ENCODE data around the gene TGM3.

The TGM3 gene

GRCh38 chr20:2340823-2341222 is 45.0 kb downstream of the TGM3 start:
- H3K27me3 ChIP-seq (ENCODE audit: insufficient read depth, low read length, poor library complexity) = no peaks in the 10 kb centered on the region
- no peaks in the 10 kb centered on the region for H3K79me2 ChIP-seq (ENCODE audit: control insufficient read depth, insufficient read depth, low read length)
- no peaks in the 10 kb centered on the region for H3K4me1 ChIP-seq (ENCODE audit: control insufficient read depth, low read depth, low read length)
- no peak overlapping the region for H3K4ac ChIP-seq (ENCODE audit: low read depth, low read length)
- H3K4me2 ChIP-seq (ENCODE audit: low read length) = no peak overlapping the region
- H3K4me3 ChIP-seq (ENCODE audit: low read length) = no peak overlapping the region
- H3K23ac ChIP-seq (ENCODE audit: low read length) = no peak overlapping the region
- H3K18ac ChIP-seq (ENCODE audit: low read length) = no peak overlapping the region
- no peak overlapping the region for H2BK15ac ChIP-seq (replicated peaks; ENCODE audit: low read depth)
- no peak overlapping the region for H2BK5ac ChIP-seq (ENCODE audit: low read length)
- H3K9ac ChIP-seq (ENCODE audit: low read length) = no peak overlapping the region
- no peak overlapping the region for H3K27ac ChIP-seq (ENCODE audit: low read depth, low read length)
- no peaks in the 10 kb centered on the region for H3K36me3 ChIP-seq (ENCODE audit: control insufficient read depth, insufficient read depth, low read length)
- no peak overlapping the region for H2BK120ac ChIP-seq (ENCODE audit: low read depth, low read length)
- no peak overlapping the region for H2AK5ac ChIP-seq (ENCODE audit: low read length)
- H3K56ac ChIP-seq (ENCODE audit: low read length) = no peak overlapping the region
- no peaks in the 10 kb centered on the region for H3K79me1 ChIP-seq (ENCODE audit: low read length)
- no peak overlapping the region for H4K8ac ChIP-seq (ENCODE audit: low read depth, low read length)
- H4K5ac ChIP-seq (ENCODE audit: low read length) = no peak overlapping the region
- no CpG with 5 or more reads among the region's 6 CpGs for WGBS (ENCODE audit: extremely low coverage, insufficient coverage, low lambda C conversion rate)
- DNase-seq = no peak

DNA sequence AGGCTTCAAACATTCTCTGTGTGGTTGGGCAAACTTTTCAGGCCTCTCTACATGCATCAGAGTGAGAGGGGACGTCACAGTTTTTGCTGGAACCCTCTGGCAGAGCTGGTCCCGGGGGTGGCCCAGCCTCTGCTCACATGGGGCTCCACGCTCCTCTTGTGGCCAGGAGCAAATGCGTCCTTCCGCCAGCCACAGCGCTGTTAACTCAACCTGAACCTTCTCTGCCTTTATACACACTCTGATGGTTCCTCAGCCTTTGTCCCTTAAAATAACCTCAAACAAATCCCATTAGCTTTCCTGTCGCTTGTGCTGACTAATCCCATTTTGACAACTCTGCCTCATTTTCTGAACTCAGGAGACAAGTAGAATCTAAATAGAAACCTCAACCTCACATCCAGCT is 45.5 kb downstream of the TGM3 start:
- no peak overlapping the region for H3K27ac ChIP-seq (ENCODE audit: low read depth, low read length)
- no peak overlapping the region for H3K4me3 ChIP-seq (ENCODE audit: low read length)
- H3K4ac ChIP-seq (ENCODE audit: low read depth, low read length) = no peak overlapping the region
- no peaks in the 10 kb centered on the region for H3K79me2 ChIP-seq (ENCODE audit: control insufficient read depth, insufficient read depth, low read length)
- H2AK5ac ChIP-seq (ENCODE audit: low read length) = no peak overlapping the region
- DNase-seq = no peak
- no peaks in the 10 kb centered on the region for H3K79me1 ChIP-seq (ENCODE audit: low read length)
- H4K5ac ChIP-seq (ENCODE audit: low read length) = no peak overlapping the region
- H2BK15ac ChIP-seq (replicated peaks; ENCODE audit: low read depth) = no peak overlapping the region
- whole genome bisulfite sequencing (ENCODE audit: extremely low coverage, insufficient coverage, low lambda C conversion rate) = no CpG with 5 or more reads among the region's 7 CpGs
- no peak overlapping the region for H3K18ac ChIP-seq (ENCODE audit: low read length)
- H4K8ac ChIP-seq (ENCODE audit: low read depth, low read length) = no peak overlapping the region
- no peak overlapping the region for H3K23ac ChIP-seq (ENCODE audit: low read length)
- H3K27me3 ChIP-seq (ENCODE audit: insufficient read depth, low read length, poor library complexity) = no peaks in the 10 kb centered on the region
- H3K56ac ChIP-seq (ENCODE audit: low read length) = no peak overlapping the region
- H3K36me3 ChIP-seq (ENCODE audit: control insufficient read depth, insufficient read depth, low read length) = no peaks in the 10 kb centered on the region
- no peak overlapping the region for H2BK5ac ChIP-seq (ENCODE audit: low read length)
- no peak overlapping the region for H3K9ac ChIP-seq (ENCODE audit: low read length)
- H3K4me1 ChIP-seq (ENCODE audit: control insufficient read depth, low read depth, low read length) = no peaks in the 10 kb centered on the region
- H2BK120ac ChIP-seq (ENCODE audit: low read depth, low read length) = no peak overlapping the region
- no peak overlapping the region for H3K4me2 ChIP-seq (ENCODE audit: low read length)

GRCh38 chr20:2342243-2342642 is 46.4 kb downstream of the TGM3 start:
- no CpG with 5 or more reads among the region's 3 CpGs for WGBS (ENCODE audit: extremely low coverage, insufficient coverage, low lambda C conversion rate)

GRCh38 chr20:2346188-2346587 is 50.4 kb downstream of the TGM3 start:
- no peak overlapping the region for H2BK120ac ChIP-seq (ENCODE audit: low read depth, low read length)
- no peak overlapping the region for H3K4me3 ChIP-seq (ENCODE audit: low read length)
- WGBS (ENCODE audit: extremely low coverage, insufficient coverage, low lambda C conversion rate) = no CpG with 5 or more reads among the region's 3 CpGs
- H4K8ac ChIP-seq (ENCODE audit: low read depth, low read length) = no peak overlapping the region
- H2BK15ac ChIP-seq (replicated peaks; ENCODE audit: low read depth) = no peak overlapping the region
- H3K18ac ChIP-seq (ENCODE audit: low read length) = no peak overlapping the region
- H4K5ac ChIP-seq (ENCODE audit: low read length) = no peak overlapping the region
- H3K27me3 ChIP-seq (ENCODE audit: insufficient read depth, low read length, poor library complexity) = no peaks in the 10 kb centered on the region
- no peak overlapping the region for H3K4ac ChIP-seq (ENCODE audit: low read depth, low read length)
- no peak overlapping the region for H3K56ac ChIP-seq (ENCODE audit: low read length)
- no peak overlapping the region for H3K27ac ChIP-seq (ENCODE audit: low read depth, low read length)
- H3K9ac ChIP-seq (ENCODE audit: low read length) = no peak overlapping the region
- no peaks in the 10 kb centered on the region for H3K79me2 ChIP-seq (ENCODE audit: control insufficient read depth, insufficient read depth, low read length)
- no peak overlapping the region for H2BK5ac ChIP-seq (ENCODE audit: low read length)
- no peak overlapping the region for H3K23ac ChIP-seq (ENCODE audit: low read length)
- H3K4me1 ChIP-seq (ENCODE audit: control insufficient read depth, low read depth, low read length) = no peaks in the 10 kb centered on the region
- H3K79me1 ChIP-seq (ENCODE audit: low read length) = no peaks in the 10 kb centered on the region
- no peak overlapping the region for H3K4me2 ChIP-seq (ENCODE audit: low read length)
- H2AK5ac ChIP-seq (ENCODE audit: low read length) = no peak overlapping the region
- DNase-seq = peak; percentile 8
- no peaks in the 10 kb centered on the region for H3K36me3 ChIP-seq (ENCODE audit: control insufficient read depth, insufficient read depth, low read length)

More at GRCh38 chr20:2342243-2342642, 46.4 kb downstream of the TGM3 start:
- no peaks in the 10 kb centered on the region for H3K27me3 ChIP-seq (ENCODE audit: insufficient read depth, low read length, poor library complexity)
- H2BK120ac ChIP-seq (ENCODE audit: low read depth, low read length) = no peak overlapping the region
- no peak overlapping the region for H4K5ac ChIP-seq (ENCODE audit: low read length)
- H3K4me2 ChIP-seq (ENCODE audit: low read length) = no peak overlapping the region
- no peak overlapping the region for H4K8ac ChIP-seq (ENCODE audit: low read depth, low read length)
- H3K27ac ChIP-seq (ENCODE audit: low read depth, low read length) = no peak overlapping the region
- H3K18ac ChIP-seq (ENCODE audit: low read length) = no peak overlapping the region
- H3K36me3 ChIP-seq (ENCODE audit: control insufficient read depth, insufficient read depth, low read length) = no peaks in the 10 kb centered on the region
- no peak overlapping the region for H3K4ac ChIP-seq (ENCODE audit: low read depth, low read length)
- no peak overlapping the region for H3K4me3 ChIP-seq (ENCODE audit: low read length)
- no peak overlapping the region for H3K9ac ChIP-seq (ENCODE audit: low read length)
- H3K79me2 ChIP-seq (ENCODE audit: control insufficient read depth, insufficient read depth, low read length) = no peaks in the 10 kb centered on the region
- no peaks in the 10 kb centered on the region for H3K79me1 ChIP-seq (ENCODE audit: low read length)
- H3K4me1 ChIP-seq (ENCODE audit: control insufficient read depth, low read depth, low read length) = no peaks in the 10 kb centered on the region
- no peak overlapping the region for H2BK5ac ChIP-seq (ENCODE audit: low read length)
- H3K56ac ChIP-seq (ENCODE audit: low read length) = no peak overlapping the region
- no peak overlapping the region for H2BK15ac ChIP-seq (replicated peaks; ENCODE audit: low read depth)
- H3K23ac ChIP-seq (ENCODE audit: low read length) = no peak overlapping the region
- no peak for DNase-seq
- no peak overlapping the region for H2AK5ac ChIP-seq (ENCODE audit: low read length)

DNA sequence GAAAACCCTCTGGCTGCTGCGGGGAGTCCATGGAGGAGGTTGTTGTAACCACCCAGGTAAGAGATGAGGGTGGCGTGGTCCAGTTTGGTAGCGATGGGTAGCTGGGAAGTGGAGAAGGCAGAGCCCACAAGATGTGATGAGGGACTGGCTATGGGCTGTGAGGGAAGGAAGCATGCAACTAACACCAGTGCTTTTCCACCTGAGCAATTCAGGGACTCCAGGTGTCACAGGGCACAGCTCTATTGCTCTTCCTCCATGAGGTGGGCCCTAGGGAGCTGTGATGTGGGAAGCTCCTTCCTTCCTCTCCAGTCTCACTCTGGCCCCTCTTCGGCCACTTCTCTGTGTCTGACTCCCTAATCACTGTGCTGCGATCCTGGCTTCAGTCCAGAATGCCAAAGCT is 52.5 kb downstream of the TGM3 start:
- Histone ChIP-seq H3K56ac (ENCODE audit: low read length) (no peak overlapping the region), H3K4ac (ENCODE audit: low read depth, low read length) (no peak overlapping the region), H3K9ac (ENCODE audit: low read length) (no peak overlapping the region), H3K79me2 (ENCODE audit: control insufficient read depth, insufficient read depth, low read length) (no peaks in the 10 kb centered on the region), H3K4me2 (ENCODE audit: low read length) (no peak overlapping the region), H3K18ac (ENCODE audit: low read length) (no peak overlapping the region), H2BK120ac (ENCODE audit: low read depth, low read length) (no peak overlapping the region), H2AK5ac (ENCODE audit: low read length) (no peak overlapping the region), H3K27me3 (ENCODE audit: insufficient read depth, low read length, poor library complexity) (no peaks in the 10 kb centered on the region), H3K36me3 (ENCODE audit: control insufficient read depth, insufficient read depth, low read length) (no peaks in the 10 kb centered on the region), H4K8ac (ENCODE audit: low read depth, low read length) (no peak overlapping the region), H3K4me3 (ENCODE audit: low read length) (no peak overlapping the region), H3K4me1 (ENCODE audit: control insufficient read depth, low read depth, low read length) (no peaks in the 10 kb centered on the region), H3K23ac (ENCODE audit: low read length) (no peak overlapping the region), H3K27ac (ENCODE audit: low read depth, low read length) (no peak overlapping the region), H2BK5ac (ENCODE audit: low read length) (no peak overlapping the region), H4K5ac (ENCODE audit: low read length) (no peak overlapping the region), H3K79me1 (ENCODE audit: low read length) (no peaks in the 10 kb centered on the region), H2BK15ac (replicated peaks; ENCODE audit: low read depth) (no peak overlapping the region)
- no CpG with 5 or more reads among the region's 5 CpGs for WGBS (ENCODE audit: extremely low coverage, insufficient coverage, low lambda C conversion rate)
- DNase-seq = no peak

GRCh38 chr20:2349801-2350200 is 54.0 kb downstream of the TGM3 start:
- H3K27me3 ChIP-seq (ENCODE audit: insufficient read depth, low read length, poor library complexity) = no peaks in the 10 kb centered on the region
- no peak overlapping the region for H2AK5ac ChIP-seq (ENCODE audit: low read length)
- H2BK15ac ChIP-seq (replicated peaks; ENCODE audit: low read depth) = no peak overlapping the region
- H4K5ac ChIP-seq (ENCODE audit: low read length) = no peak overlapping the region
- no CpG with 5 or more reads among the region's 4 CpGs for WGBS (ENCODE audit: extremely low coverage, insufficient coverage, low lambda C conversion rate)
- no peaks in the 10 kb centered on the region for H3K79me2 ChIP-seq (ENCODE audit: control insufficient read depth, insufficient read depth, low read length)
- H3K18ac ChIP-seq (ENCODE audit: low read length) = no peak overlapping the region
- no peak overlapping the region for H2BK5ac ChIP-seq (ENCODE audit: low read length)
- H3K4me3 ChIP-seq (ENCODE audit: low read length) = no peak overlapping the region
- no peaks in the 10 kb centered on the region for H3K4me1 ChIP-seq (ENCODE audit: control insufficient read depth, low read depth, low read length)
- H3K36me3 ChIP-seq (ENCODE audit: control insufficient read depth, insufficient read depth, low read length) = no peaks in the 10 kb centered on the region
- H3K9ac ChIP-seq (ENCODE audit: low read length) = no peak overlapping the region
- no peak overlapping the region for H3K4ac ChIP-seq (ENCODE audit: low read depth, low read length)
- no peak overlapping the region for H2BK120ac ChIP-seq (ENCODE audit: low read depth, low read length)
- H3K79me1 ChIP-seq (ENCODE audit: low read length) = no peaks in the 10 kb centered on the region
- no peak overlapping the region for H3K4me2 ChIP-seq (ENCODE audit: low read length)
- H4K8ac ChIP-seq (ENCODE audit: low read depth, low read length) = no peak overlapping the region
- no peak overlapping the region for H3K23ac ChIP-seq (ENCODE audit: low read length)
- no peak overlapping the region for H3K56ac ChIP-seq (ENCODE audit: low read length)
- peak; percentile 85 for DNase-seq
- no peak overlapping the region for H3K27ac ChIP-seq (ENCODE audit: low read depth, low read length)
